HEK293T (cell line): Measurements from ENCODE around the gene TRPM5.

Experiments
- CTCF ChIA-PET: fragments of 350-600 bp; formaldehyde crosslinking; extraction: SDS; loops from one replicate; lab custom pipeline; 2021; ENCODE audit warnings: antibody characterized with exemption, inconsistent platforms; lab: Yijun Ruan, JAX
- POLR2A ChIA-PET: fragments of 350-600 bp; formaldehyde crosslinking; extraction: SDS; loops from one replicate; lab custom pipeline; 2020; ENCODE audit warnings: antibody characterized with exemption, inconsistent platforms; lab: Yijun Ruan, JAX
- DNase-seq: peaks from one replicate; pipeline ENCODE4 v3.0.0; 2012; ENCODE audit warnings: mixed read lengths; ENCODE audit errors: extremely low spot score
- ARNT ChIP-seq: fragments of 450-650 bp; IDR thresholded peaks from 2 replicates; pipeline ENCODE4 v1.6.1; 2017; ENCODE audit warnings: mild to moderate bottlenecking
- BHLHE40 ChIP-seq: fragments of 450-650 bp; IDR thresholded peaks from 2 replicates; pipeline ENCODE4 v1.6.1; 2016; ENCODE audit warnings: mild to moderate bottlenecking, moderate library complexity, borderline replicate concordance
- CTBP1 ChIP-seq: fragments of 450-650 bp; IDR thresholded peaks from 2 replicates; pipeline ENCODE4 v1.6.1; 2016; ENCODE audit warnings: borderline replicate concordance
- ELF4 ChIP-seq: fragments of 450-650 bp; IDR thresholded peaks from 2 replicates; pipeline ENCODE4 v1.6.1; 2017; ENCODE audit warnings: antibody characterized with exemption
- FOXA1 ChIP-seq: fragments of 450-650 bp; IDR thresholded peaks from 2 replicates; pipeline ENCODE4 v1.6.1; 2016; ENCODE audit warnings: mild to moderate bottlenecking
- FOXK2 ChIP-seq: fragments of 450-650 bp; IDR thresholded peaks from 2 replicates; pipeline ENCODE4 v1.6.1; 2016; ENCODE audit warnings: mild to moderate bottlenecking
- FOXM1 ChIP-seq: fragments of 450-650 bp; IDR thresholded peaks from 2 replicates; pipeline ENCODE4 v1.6.1; 2017; ENCODE audit warnings: mild to moderate bottlenecking, borderline replicate concordance
- HDGF ChIP-seq: fragments of 450-650 bp; IDR thresholded peaks from 2 replicates; pipeline ENCODE4 v1.6.1; 2017; ENCODE audit warnings: antibody characterized with exemption, borderline replicate concordance
- L3MBTL2 ChIP-seq: fragments of 450-650 bp; conservative IDR thresholded peaks from 2 replicates; pipeline ENCODE4 v1.6.1; 2016; ENCODE audit warnings: mild to moderate bottlenecking
- LEF1 ChIP-seq: fragments of 450-650 bp; IDR thresholded peaks from 2 replicates; pipeline ENCODE4 v1.6.1; 2017; ENCODE audit warnings: mild to moderate bottlenecking, borderline replicate concordance
- NFRKB ChIP-seq: fragments of 450-650 bp; IDR thresholded peaks from 2 replicates; pipeline ENCODE4 v1.6.1; 2016; ENCODE audit warnings: mild to moderate bottlenecking, moderate library complexity
- SP1 ChIP-seq: fragments of 450-650 bp; IDR thresholded peaks from 2 replicates; pipeline ENCODE4 v1.6.1; 2017
- SUZ12 ChIP-seq: fragments of 450-650 bp; IDR thresholded peaks from 2 replicates; pipeline ENCODE4 v1.6.1; 2016; ENCODE audit warnings: mild to moderate bottlenecking
- TARDBP ChIP-seq: fragments of 450-650 bp; IDR thresholded peaks from 2 replicates; pipeline ENCODE4 v1.6.1; 2016
- ZNF384 ChIP-seq: fragments of 450-650 bp; IDR thresholded peaks from 2 replicates; pipeline ENCODE4 v1.6.1; 2016
- TF ChIP-seq, protein P1 (sequence below): fragments of 450-650 bp; IDR thresholded peaks from 2 replicates; pipeline ENCODE4 v1.6.1; 2016

The TRPM5 gene

DNA sequence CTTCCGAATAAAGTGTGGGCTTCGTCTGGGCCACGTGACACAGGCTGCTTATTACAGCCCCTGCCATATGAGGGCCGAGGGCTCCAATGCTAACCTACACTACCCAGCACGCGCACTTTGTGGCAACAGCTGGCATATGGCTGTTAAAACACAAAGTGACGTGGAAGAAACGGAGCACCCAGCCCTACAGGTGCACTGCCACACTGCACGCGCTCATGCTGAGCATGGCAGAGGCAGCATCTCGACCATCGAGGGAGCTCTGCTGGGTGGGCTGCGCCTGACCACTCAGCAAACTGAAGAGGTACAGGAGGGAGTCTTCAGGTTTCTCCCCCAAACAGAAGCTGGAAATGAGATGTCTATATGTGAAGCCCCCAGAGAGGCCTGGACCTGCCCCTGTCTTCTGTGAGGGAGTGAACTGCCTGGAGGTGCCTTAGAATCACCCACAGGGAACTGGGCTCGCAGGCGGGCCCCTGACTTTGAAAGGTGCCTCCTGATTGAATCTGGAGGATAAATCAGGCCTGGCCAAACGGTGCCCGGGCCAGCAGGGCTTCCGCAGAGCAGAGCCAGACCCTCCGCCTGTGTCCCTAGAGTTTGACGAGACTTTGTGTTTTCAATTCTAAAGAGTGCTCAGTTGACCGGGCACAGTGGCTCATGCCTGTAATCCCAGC is 25.5 kb downstream of the TRPM5 start:
- no peak for DNase-seq
- TF ChIP-seq BHLHE40 = no peak
- ChIA-PET POLR2A (interaction anchor here (1.0 to 3.2 kb wide), 4 partner anchors 9 to 114 kb away, joined by 3 to 30 read pairs (median 23); partner anchors contain the start of gene TSSC4), CTCF (interaction anchor here (0.7 to 3.8 kb wide), 6 partner anchors 10 to 233 kb away, joined by 3 to 87 read pairs (median 22); partner anchors contain the start of gene TSSC4)

DNA sequence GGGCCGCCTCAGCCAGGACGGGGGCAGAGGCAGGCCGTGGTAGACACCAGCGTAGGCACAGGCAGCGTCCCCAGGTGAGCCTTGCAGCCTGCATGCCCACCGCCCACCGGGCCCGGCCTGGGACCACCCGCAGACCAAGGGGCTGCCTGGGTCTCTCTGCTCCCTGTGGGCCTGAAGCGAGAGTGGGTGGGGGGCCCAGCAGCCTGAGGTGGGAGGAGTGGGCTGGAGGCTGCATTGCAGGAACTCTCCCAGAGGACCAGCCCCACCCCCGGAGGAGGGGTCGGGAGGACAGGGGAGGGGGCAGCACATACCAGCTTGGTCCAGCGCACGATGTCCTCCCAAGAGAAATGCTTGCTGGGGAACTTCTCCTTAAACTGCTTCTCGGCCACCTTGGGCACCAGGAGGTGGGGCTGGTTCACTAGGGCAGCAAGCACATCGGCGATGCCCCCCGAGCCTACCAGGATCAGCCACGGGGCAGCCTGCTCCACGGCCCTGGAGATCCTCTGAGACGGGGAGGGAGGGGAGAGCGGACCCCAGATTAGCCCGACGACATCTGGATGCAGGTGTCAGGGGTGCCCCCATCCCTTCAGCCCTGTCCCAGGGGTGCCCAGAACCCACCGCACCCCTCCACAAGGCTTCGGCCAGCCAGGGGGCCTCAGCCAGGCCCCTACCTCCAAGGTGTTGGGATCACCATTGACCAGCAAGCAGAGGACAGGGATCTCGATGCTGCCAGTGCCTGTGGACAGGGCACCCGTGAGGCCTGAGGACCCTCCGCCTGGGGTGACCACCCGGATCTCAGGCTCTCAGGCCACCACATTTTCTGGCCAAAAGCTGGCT is 26.2 kb downstream of the TRPM5 start:
- DNase-seq = no peak
- ChIA-PET CTCF (interaction anchor here (0.6 to 3.8 kb wide), 3 partner anchors 9 to 244 kb away, joined by 9 to 87 read pairs (median 29); no protein-coding TSS in a partner anchor), POLR2A (interaction anchor here (3.1 to 3.2 kb wide), 2 partner anchors 9 to 17 kb away, joined by 18 to 30 read pairs; partner anchors contain the start of gene TSSC4)
- no peak for TF ChIP-seq ZNF384
- TF ChIP-seq L3MBTL2 = no peak
- TF ChIP-seq ELF4 = no peak
- no peak for TF ChIP-seq TARDBP
- TF ChIP-seq, protein P1, sequence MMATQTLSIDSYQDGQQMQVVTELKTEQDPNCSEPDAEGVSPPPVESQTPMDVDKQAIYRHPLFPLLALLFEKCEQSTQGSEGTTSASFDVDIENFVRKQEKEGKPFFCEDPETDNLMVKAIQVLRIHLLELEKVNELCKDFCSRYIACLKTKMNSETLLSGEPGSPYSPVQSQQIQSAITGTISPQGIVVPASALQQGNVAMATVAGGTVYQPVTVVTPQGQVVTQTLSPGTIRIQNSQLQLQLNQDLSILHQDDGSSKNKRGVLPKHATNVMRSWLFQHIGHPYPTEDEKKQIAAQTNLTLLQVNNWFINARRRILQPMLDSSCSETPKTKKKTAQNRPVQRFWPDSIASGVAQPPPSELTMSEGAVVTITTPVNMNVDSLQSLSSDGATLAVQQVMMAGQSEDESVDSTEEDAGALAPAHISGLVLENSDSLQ = no peak
- no peak for TF ChIP-seq NFRKB
- no peak for TF ChIP-seq FOXA1
- TF ChIP-seq FOXK2 = no peak
- TF ChIP-seq HDGF = no peak
- no peak for TF ChIP-seq SUZ12
- no peak for TF ChIP-seq ARNT
- TF ChIP-seq FOXM1 = no peak
- TF ChIP-seq SP1 = no peak
- TF ChIP-seq CTBP1 = no peak
- TF ChIP-seq BHLHE40 = no peak
- TF ChIP-seq LEF1 = no peak

DNA sequence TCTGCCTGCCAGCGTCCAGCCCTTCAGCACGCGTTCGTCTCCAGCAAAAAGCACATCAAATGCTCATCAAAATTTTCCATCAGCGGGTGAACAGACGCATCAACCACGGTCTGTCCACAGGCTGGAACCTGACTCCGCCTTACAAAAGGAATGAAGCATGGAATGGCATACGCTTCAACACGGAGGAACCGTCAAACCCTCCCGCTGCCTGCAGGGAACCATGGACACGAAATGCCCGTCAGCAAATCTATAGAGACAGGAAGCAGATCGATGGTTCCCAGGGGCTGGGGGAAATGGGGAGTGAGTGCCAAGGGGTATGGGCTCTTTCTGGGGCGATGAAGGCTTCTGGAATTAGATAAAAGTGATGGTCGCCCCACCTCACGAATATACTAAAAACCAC is 27.5 kb downstream of the TRPM5 start:
- POLR2A ChIA-PET = interaction anchor here (0.8 to 1.0 kb wide), 2 partner anchors 15 to 16 kb away, joined by 3 to 5 read pairs; partner anchors contain the start of gene TSSC4
- no peak for DNase-seq
- TF ChIP-seq CTBP1 = no peak
- no peak for TF ChIP-seq NFRKB
- no peak for TF ChIP-seq SUZ12
- no peak for TF ChIP-seq TARDBP
- TF ChIP-seq ZNF384 = no peak
- TF ChIP-seq, protein P1 = no peak
- TF ChIP-seq ELF4 = no peak
- no peak for TF ChIP-seq FOXK2
- TF ChIP-seq ARNT = no peak
- TF ChIP-seq SP1 = no peak
- no peak for TF ChIP-seq L3MBTL2
- TF ChIP-seq FOXM1 = no peak
- no peak for TF ChIP-seq FOXA1
- TF ChIP-seq BHLHE40 = no peak
- CTCF ChIA-PET = no interaction called here

DNA sequence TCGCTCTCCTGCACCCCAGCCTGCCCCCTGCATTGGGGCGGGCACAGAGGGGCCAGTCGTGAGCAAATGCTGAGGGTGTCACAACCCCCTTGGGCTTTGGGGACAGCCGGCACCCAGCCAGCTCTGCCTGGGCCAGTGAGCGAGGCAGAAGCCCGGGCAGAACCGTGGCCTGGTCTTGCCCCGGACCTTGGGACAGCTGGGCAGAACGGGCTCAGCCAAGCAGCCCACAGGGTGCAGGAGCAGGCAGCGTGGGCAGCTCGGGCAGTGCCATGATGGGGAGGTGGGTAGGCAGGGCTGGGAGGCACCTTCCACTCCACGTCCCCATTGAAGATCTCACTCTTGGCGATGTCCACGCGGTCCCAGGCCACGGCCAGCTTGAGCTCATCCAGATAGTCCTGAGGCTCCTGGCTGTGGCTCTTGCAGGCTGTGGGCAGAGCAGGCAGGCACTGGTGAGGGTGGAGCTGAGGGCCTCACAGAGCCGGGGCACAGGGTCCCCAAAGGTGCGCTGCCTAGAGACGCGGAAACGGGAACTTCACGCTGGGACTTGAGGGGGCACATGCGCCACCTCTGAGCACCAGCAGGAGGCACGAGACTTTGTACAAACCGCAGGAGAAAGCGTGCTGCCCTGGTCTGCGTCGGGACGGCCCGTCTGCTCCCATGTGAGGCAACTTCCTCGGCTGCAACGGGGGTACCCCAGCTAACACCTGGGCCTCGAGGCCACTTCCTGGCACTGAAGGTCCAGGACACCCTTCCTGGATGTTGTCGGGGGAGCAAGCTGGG is 28.5 kb downstream of the TRPM5 start:
- no peak for DNase-seq
- no peak for TF ChIP-seq SP1
- no peak for TF ChIP-seq ELF4
- TF ChIP-seq FOXK2 = no peak
- TF ChIP-seq FOXM1 = no peak
- no peak for TF ChIP-seq LEF1
- ChIA-PET CTCF (no interaction called here), POLR2A (no interaction called here)

DNA sequence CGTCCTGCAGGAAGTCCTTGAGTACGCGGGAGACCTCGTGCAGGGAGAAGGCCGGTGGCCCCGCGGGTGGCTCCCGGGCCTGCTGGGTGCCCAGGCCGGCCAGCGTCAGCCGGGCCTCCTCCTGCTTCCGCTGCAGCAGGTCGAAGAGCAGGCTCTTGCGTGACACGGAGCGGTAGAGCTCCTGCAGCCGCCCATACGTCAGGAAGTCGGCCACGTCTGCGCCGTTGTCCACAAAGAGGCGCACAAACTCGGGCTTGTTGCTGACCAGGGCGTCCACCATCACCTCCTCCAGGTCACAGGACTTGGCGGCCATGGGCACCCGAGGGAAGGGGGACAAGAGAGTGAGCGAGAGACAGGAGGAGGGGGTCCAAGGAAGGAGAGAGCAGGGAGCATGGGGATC is 29.1 kb downstream of the TRPM5 start:
- CTCF ChIA-PET = no interaction called here
- TF ChIP-seq, protein P1 = no peak
- TF ChIP-seq FOXA1 (no peak), SUZ12 (no peak), ZNF384 (no peak)
- POLR2A ChIA-PET = no interaction called here
- no peak for DNase-seq

DNA sequence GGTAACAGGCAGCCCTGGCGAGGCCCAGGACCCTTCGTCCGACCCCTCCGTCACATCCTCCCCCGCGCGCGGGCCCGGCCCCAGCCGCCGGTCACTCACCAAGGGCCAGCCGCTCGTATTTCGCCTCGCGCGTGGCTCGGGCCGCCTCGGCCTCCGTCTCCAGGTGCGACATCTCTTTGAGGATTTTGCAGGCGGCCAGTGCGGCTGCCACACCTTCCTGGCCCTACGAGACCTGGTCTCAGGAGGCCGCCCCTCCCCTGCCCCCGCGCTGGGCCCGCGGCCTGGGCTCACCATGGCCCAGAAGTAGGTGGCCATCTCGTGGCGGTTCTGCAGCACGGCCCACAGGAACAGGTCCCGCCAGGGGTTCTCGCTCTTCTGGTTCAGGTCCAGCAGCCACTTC is 29.7 kb downstream of the TRPM5 start:
- ChIA-PET POLR2A (no interaction called here), CTCF (no interaction called here)
- TF ChIP-seq ZNF384 (no peak), ELF4 (no peak), BHLHE40 (no peak), FOXA1 (no peak), L3MBTL2 (no peak)
- no peak for DNase-seq
